CD4-positive, CD25-positive, alpha-beta regulatory T cell (primary cell): ENCODE measurements around the gene PLXNB3. TPM values are rescaled to one million over a fixed set of nuclear protein-coding genes. Genes with fewer than 3 reads are reported as not detected.

Source experiments
- ATAC-seq, 2 donors: fragments of 150-1000 bp; cut with Tn5 transposase; one replicate each; pipeline ENCODE4 v1.10.0; 2021; ENCODE audit warnings: low read depth in 2 of 2, moderate number of reproducible peaks in 2 of 2, moderate library complexity in 1 of 2
- DNase-seq, 3 donors: peaks; one replicate each; pipeline versions ENCODE4 v3.0.0 to v3.0.0-alpha.2; 2012 to 2022; ENCODE audit warnings: mixed read lengths in 1 of 3
- H3K27ac ChIP-seq: one replicate; pipeline ENCODE4 v1.7.0; 2013; ENCODE audit warnings: mild to moderate bottlenecking, low read length; ENCODE audit not compliant: insufficient read depth, poor library complexity, severe bottlenecking
- H3K27me3 ChIP-seq: one replicate; pipeline ENCODE4 v1.7.0; 2013; ENCODE audit warnings: low read length; ENCODE audit not compliant: control insufficient read depth, insufficient read depth
- H3K36me3 ChIP-seq: one replicate; pipeline ENCODE4 v1.7.0; 2013; ENCODE audit warnings: mild to moderate bottlenecking, low read length, moderate library complexity; ENCODE audit not compliant: control insufficient read depth, insufficient read depth
- H3K4me1 ChIP-seq: 2 replicates; pipeline ENCODE4 v1.7.0; 2013; ENCODE audit warnings: mild to moderate bottlenecking, low read length; ENCODE audit not compliant: insufficient read depth, control insufficient read depth, poor library complexity, severe bottlenecking
- H3K4me3 ChIP-seq: one replicate; pipeline ENCODE4 v1.7.0; 2013; ENCODE audit warnings: low read depth, mild to moderate bottlenecking, low read length, moderate library complexity
- H3K9me3 ChIP-seq, 2 experiments: 1 replicate in 1 of 2; 2 replicates in 1 of 2; pipeline ENCODE4 v1.7.0; 2013; ENCODE audit warnings: low read length in 2 of 2, mild to moderate bottlenecking in 1 of 2, moderate library complexity in 1 of 2; ENCODE audit not compliant: control insufficient read depth in 2 of 2
- H3K27ac Mint-ChIP-seq, 3 donors: one replicate each; pipeline ENCODE4 v1.8.0; 2020 to 2022; ENCODE audit warnings: mild to moderate bottlenecking in 3 of 3, mixed read lengths in 3 of 3, moderate library complexity in 2 of 3
- H3K27me3 Mint-ChIP-seq: one replicate; pipeline ENCODE4 v1.8.0; 2022; ENCODE audit warnings: mild to moderate bottlenecking, mixed read lengths
- H3K36me3 Mint-ChIP-seq: one replicate; pipeline ENCODE4 v1.8.0; 2020; ENCODE audit warnings: mixed read lengths
- H3K4me1 Mint-ChIP-seq, 4 donors: one replicate each; pipeline ENCODE4 v1.8.0; 2020 to 2022; ENCODE audit warnings: mixed read lengths in 4 of 4, mild to moderate bottlenecking in 1 of 4
- H3K4me3 Mint-ChIP-seq, 4 donors: one replicate each; pipeline ENCODE4 v1.8.0; 2020 to 2022; ENCODE audit warnings: mild to moderate bottlenecking in 4 of 4, mixed read lengths in 4 of 4, moderate library complexity in 3 of 4
- H3K9me3 Mint-ChIP-seq, 7 donors: one replicate each; pipeline ENCODE4 v1.8.0; 2020 to 2022; ENCODE audit warnings: mixed read lengths in 7 of 7, mild to moderate bottlenecking in 3 of 7, moderate library complexity in 2 of 7
- polyA plus RNA-seq, 4 donors: library from polyadenylated mRNA; unstranded; fragments of 300-500 nt; fragmentation: Illumina TruSeq; gene quantifications; one replicate each; pipeline ENCODE4 v1.2.3, GENCODE V29; 2021
- total RNA-seq: library from RNA; stranded (reverse); gene quantifications from one replicate; pipeline ENCODE4 v1.2.3, GENCODE V29; 2022

Gene PLXNB3
- total and polyA plus RNA-seq, 5 donors from 2014 or later = 0.52 TPM; not detected in 4

GRCh38 chrX:153774576-153775292 is 10.7 kb downstream of the PLXNB3 start:
- Mint-ChIP-seq H3K9me3 (no peaks in the 10 kb centered on the region), H3K36me3 (no peaks in the 10 kb centered on the region), H3K4me3 (no peak overlapping the region), H3K27ac (no peak overlapping the region), H3K4me1 (peaks cover 0 to under 1% (median 0%) of the 10 kb centered on the region in 4 donors), H3K27me3 (peaks cover 2% of the 10 kb centered on the region)
- H3K4me1 ChIP-seq = no peaks in the 10 kb centered on the region
- no peak overlapping the region for H3K27ac ChIP-seq
- ATAC-seq = no peak
- H3K4me3 ChIP-seq = no peak overlapping the region
- DNase-seq = no peak
- no peaks in the 10 kb centered on the region for H3K36me3 ChIP-seq
- no peaks in the 10 kb centered on the region for H3K27me3 ChIP-seq
- no peaks in the 10 kb centered on the region for H3K9me3 ChIP-seq

- Mint-ChIP-seq H3K9me3 (peaks cover 0 to 3% (median 0%) of the 10 kb centered on the region in 7 donors), H3K4me1 (peaks cover 0 to 6% (median 0%) of the 10 kb centered on the region in 4 donors), H3K27me3 (peaks cover 7% of the 10 kb centered on the region), H3K36me3 (no peaks in the 10 kb centered on the region), H3K27ac (no peak overlapping the region), H3K4me3 (no peak overlapping the region)
- no peak overlapping the region for H3K4me3 ChIP-seq
- H3K4me1 ChIP-seq = no peaks in the 10 kb centered on the region
- H3K27me3 ChIP-seq = no peaks in the 10 kb centered on the region
- no peak for ATAC-seq
- no peaks in the 10 kb centered on the region for H3K36me3 ChIP-seq
- no peak overlapping the region for H3K27ac ChIP-seq
- no peak for DNase-seq
- H3K9me3 ChIP-seq = no peaks in the 10 kb centered on the region
Observed at GRCh38 chrX:153775293-153776119, 11.5 kb downstream of the PLXNB3 start.

- Histone ChIP-seq H3K9me3 (no peaks in the 10 kb centered on the region), H3K27ac (no peak overlapping the region), H3K4me1 (no peaks in the 10 kb centered on the region), H3K27me3 (no peaks in the 10 kb centered on the region), H3K36me3 (no peaks in the 10 kb centered on the region), H3K4me3 (no peak overlapping the region)
- Mint-ChIP-seq H3K27me3 (peaks cover 7% of the 10 kb centered on the region), H3K4me1 (peaks cover 0 to 6% (median 0%) of the 10 kb centered on the region in 4 donors), H3K27ac (no peak overlapping the region), H3K36me3 (no peaks in the 10 kb centered on the region), H3K9me3 (peaks cover 0 to 3% (median 0%) of the 10 kb centered on the region in 7 donors), H3K4me3 (no peak overlapping the region)
- ATAC-seq (no peak), DNase-seq (no peak)
Observed at GRCh38 chrX:153776120-153776599, 12.1 kb downstream of the PLXNB3 start.

GRCh38 chrX:153776611-153777045 is 12.6 kb downstream of the PLXNB3 start:
- no peaks in the 10 kb centered on the region for H3K36me3 Mint-ChIP-seq
- Histone ChIP-seq H3K4me3 (no peak overlapping the region), H3K27me3 (no peaks in the 10 kb centered on the region), H3K9me3 (no peaks in the 10 kb centered on the region), H3K4me1 (no peaks in the 10 kb centered on the region), H3K36me3 (no peaks in the 10 kb centered on the region), H3K27ac (no peak overlapping the region)
- H3K4me3 Mint-ChIP-seq = no peak overlapping the region
- peaks cover 0 to 6% (median 0%) of the 10 kb centered on the region in 4 donors for H3K4me1 Mint-ChIP-seq
- DNase-seq = no peak
- no peak overlapping the region for H3K27ac Mint-ChIP-seq
- no peak for ATAC-seq
- H3K9me3 Mint-ChIP-seq = peaks cover 0 to 3% (median 0%) of the 10 kb centered on the region in 7 donors
- H3K27me3 Mint-ChIP-seq = peaks cover 7% of the 10 kb centered on the region

GRCh38 chrX:153777261-153778090 is 13.4 kb downstream of the PLXNB3 start:
- Mint-ChIP-seq H3K36me3 (no peaks in the 10 kb centered on the region), H3K4me1 (peaks cover 0 to 6% (median 0%) of the 10 kb centered on the region in 4 donors), H3K27me3 (peaks cover 7% of the 10 kb centered on the region), H3K9me3 (peaks cover 0 to 3% (median 0%) of the 10 kb centered on the region in 7 donors), H3K4me3 (no peak overlapping the region), H3K27ac (no peak overlapping the region)
- H3K4me1 ChIP-seq = no peaks in the 10 kb centered on the region
- no peaks in the 10 kb centered on the region for H3K27me3 ChIP-seq
- DNase-seq = no peak
- H3K9me3 ChIP-seq = no peaks in the 10 kb centered on the region
- H3K27ac ChIP-seq = no peak overlapping the region
- ATAC-seq = no peak
- H3K4me3 ChIP-seq = no peak overlapping the region
- H3K36me3 ChIP-seq = no peaks in the 10 kb centered on the region

- peaks cover 0 to 6% (median 0%) of the 10 kb centered on the region in 4 donors for H3K4me1 Mint-ChIP-seq
- Histone ChIP-seq H3K36me3 (no peaks in the 10 kb centered on the region), H3K27me3 (no peaks in the 10 kb centered on the region), H3K9me3 (no peaks in the 10 kb centered on the region), H3K4me1 (no peaks in the 10 kb centered on the region), H3K4me3 (no peak overlapping the region), H3K27ac (no peak overlapping the region)
- DNase-seq (no peak), ATAC-seq (no peak)
- H3K27ac Mint-ChIP-seq = no peak overlapping the region
- peaks cover 0 to 3% (median 0%) of the 10 kb centered on the region in 7 donors for H3K9me3 Mint-ChIP-seq
- H3K36me3 Mint-ChIP-seq = no peaks in the 10 kb centered on the region
- no peak overlapping the region for H3K4me3 Mint-ChIP-seq
- peaks cover 7% of the 10 kb centered on the region for H3K27me3 Mint-ChIP-seq
Observed at GRCh38 chrX:153778181-153778580, 14.1 kb downstream of the PLXNB3 start.

- Histone ChIP-seq H3K4me3 (no peak overlapping the region), H3K4me1 (no peaks in the 10 kb centered on the region), H3K36me3 (no peaks in the 10 kb centered on the region), H3K27ac (no peak overlapping the region), H3K9me3 (no peaks in the 10 kb centered on the region), H3K27me3 (no peaks in the 10 kb centered on the region)
- Mint-ChIP-seq H3K27ac (no peak overlapping the region), H3K27me3 (peaks cover 7% of the 10 kb centered on the region), H3K4me3 (no peak overlapping the region), H3K4me1 (peaks cover 0 to 6% (median 0%) of the 10 kb centered on the region in 4 donors), H3K9me3 (peaks cover 0 to 3% (median 0%) of the 10 kb centered on the region in 7 donors), H3K36me3 (no peaks in the 10 kb centered on the region)
- DNase-seq (no peak), ATAC-seq (no peak)
Observed at GRCh38 chrX:153778684-153779101, 14.6 kb downstream of the PLXNB3 start.
